Neutrophil (primary cell): ENCODE results near the gene CA6.
A peak's percentile ranks its signal among the peaks of the same experiment; 100 is the strongest.
"Not testable (repeated sequence)": the region's sequence is repeated elsewhere in the genome, so short reads cannot be mapped to it uniquely, and the experiment has no call there.

ENCODE experiments used
- H3K27ac ChIP-seq: fragments of 200-600 bp; sonication (generic); 2 replicates; pipeline ENCODE4 v1.5.1; 2016; ENCODE audit warnings: mild to moderate bottlenecking, moderate library complexity
- H3K27me3 ChIP-seq: fragments of 200-600 bp; sonication (generic); 2 replicates; pipeline ENCODE4 v1.6.0; 2016; ENCODE audit warnings: mild to moderate bottlenecking
- H3K36me3 ChIP-seq: fragments of 200-600 bp; sonication (generic); 2 replicates; pipeline ENCODE4 v1.5.1; 2017
- H3K4me1 ChIP-seq, 2 experiments: fragments of 200-600 bp in 1 of 2; sonication (generic) in 1 of 2; 1 replicate in 1 of 2; 2 replicates in 1 of 2; pipeline versions ENCODE4 v1.5.1 to v1.6.1; 2013 to 2016; ENCODE audit warnings: low read depth in 1 of 2, low read length in 1 of 2, mild to moderate bottlenecking in 1 of 2, moderate library complexity in 1 of 2; ENCODE audit not compliant: control insufficient read depth in 1 of 2, insufficient read depth in 1 of 2
- H3K4me3 ChIP-seq, 2 experiments: fragments of 200-600 bp in 1 of 2; sonication (generic) in 1 of 2; 1 replicate in 1 of 2; 2 replicates in 1 of 2; pipeline ENCODE4 v1.5.1; 2013 to 2016; ENCODE audit warnings: low read depth in 1 of 2, low read length in 1 of 2, mild to moderate bottlenecking in 1 of 2, moderate library complexity in 1 of 2
- H3K9me3 ChIP-seq: fragments of 200-600 bp; sonication (generic); 2 replicates; pipeline ENCODE4 v1.5.1; 2016
- CTCF ChIP-seq: fragments of 200-600 bp; sonication (generic); IDR thresholded peaks from 2 replicates; pipeline ENCODE4 v1.5.1; 2016; ENCODE audit warnings: antibody characterized with exemption

The CA6 gene

GRCh38 chr1:8962812-8963530 is 17.3 kb downstream of the CA6 start:
- Histone ChIP-seq H3K27ac (no peak overlapping the region), H3K4me1 (peaks cover 7 to 8% of the 10 kb centered on the region in 2 experiments), H3K4me3 (no peak overlapping the region), H3K27me3 (no peaks in the 10 kb centered on the region), H3K36me3 (no peaks in the 10 kb centered on the region), H3K9me3 (no peaks in the 10 kb centered on the region)
- TF ChIP-seq CTCF: peak; percentile 46

DNA sequence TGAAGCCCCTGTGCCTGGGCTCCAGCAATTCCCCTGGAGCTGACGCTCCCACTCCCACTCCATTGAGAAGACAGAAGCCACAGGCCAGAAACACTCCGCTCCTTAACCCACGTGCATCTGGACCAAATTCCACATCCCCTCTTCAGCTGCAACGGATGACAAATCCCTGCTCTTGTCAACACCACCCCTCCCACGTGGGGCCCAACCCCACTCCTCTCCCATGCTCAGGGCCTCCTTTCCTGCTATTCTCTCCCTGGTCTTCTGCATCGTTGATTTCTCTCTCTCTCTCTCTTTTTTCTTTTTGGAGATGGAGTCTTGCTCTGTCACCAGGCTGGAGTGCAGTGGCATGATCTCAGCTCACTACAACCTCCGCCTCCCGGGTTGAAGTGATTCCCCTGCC is 18.3 kb downstream of the CA6 start:
- no peaks in the 10 kb centered on the region for H3K9me3 ChIP-seq
- H3K27ac ChIP-seq: no peak overlapping the region
- no peaks in the 10 kb centered on the region for H3K36me3 ChIP-seq
- TF ChIP-seq CTCF: no peak
- H3K4me1 ChIP-seq: peaks cover 7 to 8% of the 10 kb centered on the region in 2 experiments
- no peaks in the 10 kb centered on the region for H3K27me3 ChIP-seq
- no peak overlapping the region for H3K4me3 ChIP-seq

DNA sequence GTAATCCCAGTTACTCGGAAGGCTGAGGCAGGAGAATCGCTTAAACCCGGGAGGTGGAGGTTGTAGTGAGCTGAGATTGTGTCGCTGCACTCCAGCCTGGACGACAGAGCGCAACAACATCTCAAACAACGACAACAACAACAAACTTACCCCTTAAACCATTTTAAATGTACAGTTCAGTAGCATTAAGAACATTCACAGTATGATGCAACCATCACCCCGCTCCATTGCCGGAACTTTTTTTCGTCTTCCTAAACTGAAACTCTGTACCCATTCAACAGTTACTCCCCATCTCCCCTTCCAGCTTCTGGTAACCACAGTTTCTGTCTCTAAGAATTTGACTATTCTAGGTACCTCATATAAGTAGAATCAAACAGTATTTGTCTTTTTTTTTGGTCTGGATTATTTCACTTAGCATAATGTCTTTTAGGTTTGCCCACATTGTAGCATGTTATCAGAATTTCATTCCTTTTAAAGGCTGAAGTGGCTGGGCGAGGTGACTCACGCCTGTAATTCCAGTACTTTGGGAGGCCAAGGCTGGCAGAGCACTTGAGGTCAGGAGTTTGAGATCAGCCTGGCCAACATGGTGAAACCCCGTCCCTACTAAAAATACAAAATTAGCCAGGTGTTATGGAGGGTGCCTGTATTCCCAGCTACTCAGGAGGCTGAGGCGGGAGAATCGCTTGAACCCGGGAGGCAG is 19.6 kb downstream of the CA6 start:
- H3K9me3 ChIP-seq: no peaks in the 10 kb centered on the region
- H3K36me3 ChIP-seq: no peaks in the 10 kb centered on the region
- TF ChIP-seq CTCF: no peak
- H3K4me1 ChIP-seq: peaks cover 7 to 8% of the 10 kb centered on the region in 2 experiments
- H3K27ac ChIP-seq: no peak overlapping the region
- no peaks in the 10 kb centered on the region for H3K27me3 ChIP-seq
- no peak overlapping the region for H3K4me3 ChIP-seq

GRCh38 chr1:8966606-8967005 is 20.9 kb downstream of the CA6 start:
- no peak overlapping the region for H3K27ac ChIP-seq
- no peak for TF ChIP-seq CTCF
- peaks cover 20 to 22% of the 10 kb centered on the region in 2 experiments for H3K4me1 ChIP-seq
- no peak overlapping the region for H3K4me3 ChIP-seq
- no peaks in the 10 kb centered on the region for H3K36me3 ChIP-seq
- no peaks in the 10 kb centered on the region for H3K9me3 ChIP-seq
- no peaks in the 10 kb centered on the region for H3K27me3 ChIP-seq

DNA sequence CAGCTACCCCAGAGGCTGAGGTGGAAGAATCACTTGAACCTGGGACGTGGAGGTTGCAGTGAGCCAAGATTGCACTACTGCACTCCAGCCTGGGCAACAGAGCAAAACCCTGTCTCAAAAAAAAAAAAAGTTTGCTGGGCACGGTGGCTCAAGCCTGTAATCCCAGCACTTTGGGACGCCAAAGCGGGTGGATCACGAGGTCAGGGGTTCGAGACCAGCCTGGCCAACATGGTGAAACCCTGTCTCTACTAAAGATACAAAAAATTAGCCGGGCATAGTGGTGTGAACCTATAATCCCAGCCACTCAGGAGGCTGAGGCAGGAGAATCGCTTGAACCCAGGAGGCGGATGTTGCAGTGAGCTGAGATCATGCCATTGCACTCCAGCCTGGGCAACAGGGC is 23.2 kb downstream of the CA6 start:
- H3K36me3 ChIP-seq, H3K27me3 ChIP-seq, H3K4me3 ChIP-seq, H3K9me3 ChIP-seq, H3K27ac ChIP-seq: not testable (repeated sequence)
- peaks cover 21 to 24% of the 10 kb centered on the region in 2 experiments for H3K4me1 ChIP-seq

- H3K4me1 ChIP-seq: peaks cover 24 to 26% of the 10 kb centered on the region in 2 experiments
- no peak overlapping the region for H3K4me3 ChIP-seq
- no peak for TF ChIP-seq CTCF
- no peaks in the 10 kb centered on the region for H3K36me3 ChIP-seq
- no peaks in the 10 kb centered on the region for H3K27me3 ChIP-seq
- no peak overlapping the region for H3K27ac ChIP-seq
- H3K9me3 ChIP-seq: no peaks in the 10 kb centered on the region
Measured at GRCh38 chr1:8969937-8970336, 24.3 kb downstream of the CA6 start.
